ENCODE data around the gene SP8.

SP8 gene

DNA sequence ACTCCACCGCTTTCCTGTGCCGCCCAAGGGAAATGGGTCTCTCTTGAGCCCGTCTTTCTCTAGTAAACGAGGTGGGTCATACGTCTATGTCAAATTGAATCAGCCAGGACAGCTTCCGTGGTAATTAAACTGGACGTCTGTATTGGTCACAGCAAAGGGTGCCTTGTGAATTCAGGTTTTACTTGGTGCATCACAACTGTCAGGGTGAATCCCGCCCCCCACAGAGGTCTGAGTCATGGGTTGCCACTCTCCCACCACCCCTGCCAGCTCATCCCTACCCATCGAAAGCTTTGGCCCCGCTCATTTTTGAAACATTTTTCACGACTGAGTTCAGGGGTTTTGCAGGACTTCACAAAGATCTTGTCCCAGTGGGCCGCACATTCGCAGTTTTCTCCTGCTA lies 8.0 kb upstream of the SP8 start:
- DNase-seq (ENCODE audit: low read depth) = no peak

DNA sequence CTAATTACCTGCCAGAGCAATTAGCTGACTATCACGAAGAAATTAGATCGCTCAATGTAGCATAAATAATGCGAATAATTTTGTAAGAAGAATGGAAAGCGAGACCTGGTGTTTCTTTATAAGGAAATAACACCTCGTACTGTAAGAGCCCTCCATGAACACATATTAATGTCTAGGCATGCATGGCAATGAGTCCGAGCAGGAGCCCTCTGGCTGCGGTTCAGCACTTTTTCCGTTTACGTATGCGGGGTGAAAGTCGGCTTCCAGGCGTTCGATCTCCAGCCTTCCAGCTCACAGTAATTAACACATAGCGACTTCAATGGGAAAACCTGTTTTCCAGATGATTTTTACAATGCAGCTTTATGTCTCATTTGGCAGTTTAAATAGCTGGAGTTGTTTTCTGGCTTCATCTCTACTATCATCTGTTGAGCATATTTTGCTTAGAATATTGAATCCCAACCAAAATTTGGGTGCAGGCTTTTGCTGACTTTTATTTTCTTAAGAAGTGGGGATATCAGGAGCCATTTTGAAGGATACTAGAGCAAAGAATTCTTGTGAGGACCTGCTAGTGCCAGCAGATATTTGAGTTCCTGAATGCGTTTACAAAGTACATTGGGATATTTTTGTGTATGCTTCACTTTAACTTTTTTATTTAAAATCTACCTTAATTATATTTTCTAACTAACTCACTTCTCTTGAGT lies 7.2 kb upstream of the SP8 start:
- DNase-seq (ENCODE audit: low read depth) = no peak

DNA sequence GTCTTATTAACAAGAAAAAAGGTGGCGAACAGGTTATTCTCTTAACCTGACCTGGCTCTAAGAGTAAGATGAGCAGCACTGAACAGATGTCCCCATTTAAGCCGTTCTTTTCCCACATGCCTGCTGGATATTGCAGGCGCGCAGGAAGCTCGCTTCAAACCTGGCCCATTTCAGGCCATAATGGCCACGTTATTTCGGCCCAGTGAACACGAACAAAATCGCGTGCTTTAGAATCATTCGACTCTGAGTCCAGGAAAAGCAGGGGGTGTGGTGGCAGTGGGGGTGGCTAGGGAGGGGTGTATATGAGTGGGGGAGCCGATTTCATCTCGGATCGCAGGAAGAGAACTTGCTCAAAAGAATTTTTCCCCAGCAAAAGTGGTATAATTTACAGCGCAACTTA lies 6.6 kb upstream of the SP8 start:
- DNase-seq (ENCODE audit: low read depth) = no peak

DNA sequence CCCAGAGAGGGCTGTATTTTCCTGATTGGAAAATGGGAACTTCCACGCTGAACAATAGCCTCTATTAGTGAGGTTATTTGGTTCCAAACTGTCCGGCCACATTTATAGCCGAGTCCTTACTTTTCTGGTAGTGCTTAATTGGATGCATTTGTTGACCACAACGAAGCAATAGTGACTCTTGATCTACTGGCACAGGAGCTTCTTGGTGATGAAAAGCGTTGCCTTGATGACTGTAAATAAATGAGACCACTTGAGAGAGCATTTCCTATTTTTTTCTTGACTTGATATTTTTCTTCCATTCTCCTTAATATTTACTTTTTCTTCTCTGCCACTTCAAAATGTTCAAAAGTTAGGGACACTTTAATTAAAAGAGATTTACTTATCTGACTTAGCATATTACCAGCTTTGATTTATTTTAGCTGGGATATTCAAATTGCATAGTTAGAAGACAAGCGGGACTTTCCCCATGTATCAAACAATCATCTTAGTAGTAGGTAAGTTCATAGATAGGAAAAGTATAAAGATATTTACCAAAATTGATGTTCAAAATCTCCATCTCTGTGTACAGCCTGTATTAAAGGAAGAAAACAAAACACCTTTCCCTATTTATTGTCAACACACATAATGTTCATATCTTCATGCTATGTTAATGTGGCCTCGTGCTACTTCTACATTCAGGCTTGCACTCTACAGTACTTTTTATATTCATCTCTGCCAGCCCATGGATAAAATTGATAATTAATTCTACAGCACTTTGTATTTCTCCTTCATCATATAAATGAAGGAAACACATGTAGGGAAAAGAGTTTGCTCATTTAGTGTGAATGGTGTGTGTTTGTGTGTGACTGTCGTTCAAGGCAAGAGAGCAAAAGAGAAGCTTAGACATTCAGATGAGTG lies 5.1 kb upstream of the SP8 start:
- DNase-seq (ENCODE audit: low read depth) = no peak

DNA sequence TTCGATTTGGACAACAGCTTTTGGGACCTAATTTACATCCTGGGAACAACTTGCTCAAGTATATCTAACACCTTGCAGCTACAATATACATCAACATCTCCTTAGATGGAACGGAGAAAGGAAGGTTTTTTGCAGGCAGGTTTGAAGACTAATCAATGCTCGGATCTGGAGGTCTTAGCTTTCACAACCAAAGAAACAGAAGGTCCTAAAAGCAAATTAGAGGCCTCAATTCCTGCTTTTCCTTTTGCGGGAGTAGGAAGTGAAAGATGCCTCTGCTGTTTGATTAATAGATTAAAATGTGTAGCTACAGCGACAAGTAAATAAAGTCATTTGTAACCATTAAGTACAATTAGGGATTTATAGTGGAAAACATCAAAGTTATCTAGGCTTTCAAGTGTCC lies 3.7 kb upstream of the SP8 start:
- DNase-seq (ENCODE audit: low read depth) = no peak

DNA sequence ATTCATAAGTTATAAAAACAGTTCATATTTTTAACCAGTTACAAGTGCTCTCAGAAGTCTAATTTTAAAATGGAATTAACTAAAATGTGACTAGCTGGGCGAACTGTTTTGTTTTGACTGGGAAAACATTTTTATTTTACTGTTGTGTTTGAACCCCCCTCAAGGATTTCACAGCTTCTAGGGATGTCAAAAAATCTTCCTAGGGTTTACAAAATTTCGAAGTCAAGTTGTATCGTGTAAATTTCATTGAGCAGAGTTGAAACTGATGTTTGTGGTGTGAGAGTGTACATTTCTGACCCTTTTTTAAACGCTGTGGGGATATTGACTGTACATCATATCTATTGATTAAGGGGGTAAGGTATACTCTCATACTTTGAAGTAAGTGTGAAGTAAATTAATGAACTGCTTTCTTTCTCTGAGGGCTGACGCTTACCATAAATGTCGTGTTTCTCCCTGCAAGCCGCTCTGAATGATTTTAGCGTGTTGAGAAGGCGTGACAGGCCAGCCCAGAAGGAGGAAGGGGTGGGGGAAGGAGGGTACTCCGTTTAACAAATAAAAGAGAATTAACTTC lies 1.8 kb upstream of the SP8 start:
- DNase-seq (ENCODE audit: low read depth) = no peak

DNA sequence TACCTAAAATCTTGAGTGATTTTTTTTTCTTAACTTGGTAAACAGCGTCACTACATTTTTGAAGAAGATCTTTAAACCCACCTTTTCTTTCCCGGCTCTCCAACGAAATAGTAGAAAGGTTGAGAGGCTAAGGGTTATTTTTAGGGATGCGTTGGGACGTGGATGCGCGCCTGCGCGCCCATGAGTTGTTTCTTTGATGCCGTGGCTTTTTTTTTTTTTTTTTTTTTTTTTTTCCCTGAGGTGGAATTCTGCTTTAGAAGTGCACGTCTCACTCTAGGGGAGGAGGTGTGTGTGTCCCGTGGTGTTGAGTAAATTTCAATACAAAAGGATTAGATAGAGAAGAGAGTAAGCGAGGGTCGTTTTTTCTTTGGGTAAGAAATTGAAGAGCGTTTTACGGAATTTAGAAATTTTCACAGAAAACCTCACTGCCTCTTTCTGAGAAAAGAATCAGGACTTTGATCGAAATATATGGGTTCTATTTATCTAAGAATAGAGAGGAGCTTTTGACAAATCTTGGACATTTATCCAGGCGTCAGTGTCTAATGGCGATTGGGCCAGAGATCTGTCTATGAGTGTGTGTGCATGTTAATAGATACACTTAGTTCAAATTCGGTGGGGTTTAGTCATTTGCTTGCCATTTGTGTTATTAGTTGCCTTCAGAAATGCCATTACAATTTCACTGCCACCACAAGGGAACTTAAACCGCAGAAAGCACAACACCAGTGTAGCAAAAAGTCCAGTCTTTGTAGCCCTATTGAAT lies 1.2 kb upstream of the SP8 start:
- no peak for DNase-seq (ENCODE audit: low read depth)

DNA sequence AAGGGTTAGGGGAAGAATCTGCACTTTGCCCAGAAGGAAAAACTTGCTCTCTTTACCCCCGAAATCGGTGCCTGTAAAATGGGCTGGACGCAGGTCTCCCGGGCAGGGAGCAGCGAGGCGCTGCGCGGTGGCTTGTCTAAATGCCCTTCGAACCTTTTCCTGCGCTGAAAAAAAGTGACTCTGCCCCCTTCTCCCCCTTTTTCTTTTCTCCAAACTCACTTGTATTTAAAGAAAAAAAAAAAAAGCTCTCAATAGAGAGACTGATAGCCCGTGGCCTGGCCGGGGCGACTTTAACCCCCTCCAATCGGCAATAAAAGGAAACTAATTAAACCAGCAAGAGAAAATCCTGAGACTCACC lies 286 bp downstream of the SP8 start:
- DNase-seq (ENCODE audit: low read depth) = no peak

DNA sequence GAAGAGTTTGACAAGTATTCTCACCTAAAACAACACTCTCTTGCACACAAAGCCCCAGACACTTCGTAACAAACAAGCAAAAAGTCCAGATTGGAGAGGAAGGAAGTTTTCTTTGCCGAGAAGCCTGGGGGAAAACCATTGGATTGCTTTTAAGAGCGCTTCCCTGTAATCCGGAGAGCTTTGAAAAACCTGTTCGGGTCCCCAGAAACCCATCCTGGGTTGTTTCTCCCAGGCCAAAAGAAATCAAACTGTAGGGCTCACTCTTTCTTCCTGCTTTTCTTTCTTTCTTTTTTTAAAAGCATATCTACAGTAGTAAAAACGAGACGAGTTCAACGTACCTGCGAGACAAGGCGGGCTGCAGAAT lies 655 bp downstream of the SP8 start:
- no peak for DNase-seq (ENCODE audit: low read depth)

DNA sequence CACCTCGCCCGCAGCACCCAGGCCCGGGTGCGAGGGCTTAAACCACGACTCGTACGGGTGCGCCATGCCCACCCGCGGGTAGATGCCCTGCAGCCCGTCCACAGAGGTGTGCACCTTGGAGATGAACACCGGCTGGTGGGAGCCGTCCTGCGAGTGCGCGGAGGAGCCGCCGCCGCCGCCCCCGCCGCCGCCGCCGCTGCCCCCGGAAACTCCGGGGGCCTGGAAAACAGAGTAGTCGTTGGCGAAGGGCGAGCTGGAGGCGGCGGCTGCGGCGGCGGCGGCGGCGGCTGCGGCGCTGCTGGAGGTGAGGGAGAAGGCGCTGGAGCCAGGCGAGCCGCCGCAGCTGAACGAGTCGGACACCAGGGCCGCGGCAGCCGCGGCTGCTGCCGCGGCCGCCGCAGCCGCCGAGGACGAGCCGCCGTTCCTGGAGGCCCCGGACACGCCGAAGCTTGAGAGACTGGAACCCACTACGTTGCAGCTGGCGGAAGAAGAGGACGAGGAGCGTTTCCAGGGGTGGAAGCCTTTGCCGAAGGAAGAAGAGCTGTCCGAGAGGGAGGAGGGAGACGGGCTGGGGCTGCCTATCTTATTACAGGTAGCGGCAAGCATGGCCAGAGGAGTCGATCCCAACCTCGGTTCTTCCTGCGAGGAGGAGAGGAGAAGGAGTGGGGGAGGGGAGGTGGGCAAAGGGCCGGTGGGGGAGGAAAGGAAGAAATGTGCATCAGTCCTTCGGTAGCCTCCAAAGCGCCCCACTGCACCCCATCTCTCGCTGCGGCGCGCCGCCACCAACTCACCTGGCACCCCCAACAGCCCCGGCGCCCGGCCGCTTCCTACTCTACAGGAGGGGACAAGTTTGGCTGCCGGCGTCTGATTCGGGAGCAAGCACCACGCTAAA lies 1.3 kb downstream of the SP8 start:
- DNase-seq (ENCODE audit: low read depth) = no peak

DNA sequence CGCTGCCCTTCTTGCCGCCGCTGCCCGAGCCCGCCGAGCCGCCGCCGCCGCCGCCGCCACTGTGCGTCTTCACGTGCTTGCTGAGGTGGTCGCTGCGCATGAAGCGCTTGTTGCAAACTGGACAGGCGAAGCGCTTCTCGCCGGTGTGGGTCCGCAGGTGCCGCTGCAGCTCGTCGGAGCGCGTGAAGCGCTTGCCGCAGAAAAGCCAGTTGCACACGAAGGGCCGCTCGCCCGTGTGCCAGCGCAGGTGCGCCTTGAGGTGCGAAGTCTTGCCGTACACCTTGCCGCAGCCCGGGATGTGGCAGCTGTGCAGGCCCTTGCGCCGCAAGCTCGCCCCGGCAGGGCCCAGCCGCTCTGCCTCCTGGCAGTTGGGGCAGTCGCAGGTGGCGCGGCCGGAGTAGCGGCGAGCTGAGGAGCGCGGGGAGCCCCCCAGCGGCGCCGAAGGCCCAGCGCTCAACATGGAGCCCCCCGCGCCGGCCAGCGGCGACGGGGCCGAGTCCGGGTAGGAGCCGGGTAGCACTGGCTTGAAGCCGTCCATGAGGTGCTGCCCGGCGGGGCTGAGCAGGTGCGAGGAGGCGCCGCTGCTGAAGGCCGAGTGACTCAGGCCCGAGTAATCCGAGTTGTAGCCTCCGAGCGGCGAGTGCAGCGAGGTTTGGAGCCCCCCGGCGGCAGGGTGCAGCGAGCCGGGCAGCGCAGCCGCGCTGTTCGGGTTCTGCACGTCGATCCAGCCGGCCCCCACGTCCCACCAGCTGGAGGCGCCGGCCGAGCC lies 2.1 kb downstream of the SP8 start:
- DNase-seq (ENCODE audit: low read depth) = no peak

DNA sequence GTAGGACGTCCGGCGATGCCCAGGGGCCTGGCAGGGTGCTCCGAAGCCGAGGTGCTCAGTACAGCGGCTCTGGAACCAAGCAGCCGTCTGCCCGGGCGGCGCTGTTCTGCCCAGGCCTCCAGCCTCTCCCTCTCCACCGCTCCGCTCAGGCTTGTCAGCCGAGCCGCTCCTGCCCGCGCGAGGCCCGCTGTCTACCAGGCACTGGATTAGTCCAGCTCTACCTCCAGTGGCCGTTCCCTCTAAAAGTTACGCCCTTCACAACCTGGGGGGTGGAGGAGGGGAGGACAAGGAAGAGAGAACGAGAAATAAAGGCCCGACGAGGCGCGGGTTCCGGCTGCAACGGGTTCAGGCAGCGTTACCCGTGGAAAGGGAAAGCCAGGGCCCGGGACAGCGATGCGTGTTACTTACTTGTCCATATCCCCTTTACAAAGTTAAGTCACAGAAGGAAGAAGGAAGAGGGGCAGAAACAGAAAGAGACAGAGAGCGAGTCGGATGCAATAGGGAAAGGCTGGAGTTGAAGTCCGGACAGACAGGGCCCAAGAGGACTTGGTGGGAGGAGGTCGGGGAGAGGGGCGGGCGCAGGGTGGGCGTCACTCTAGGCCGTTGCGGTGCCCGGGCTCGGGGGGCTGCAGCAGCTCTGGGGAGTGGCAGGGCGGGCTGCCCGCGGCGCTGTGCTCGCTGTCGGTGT lies 2.8 kb downstream of the SP8 start:
- DNase-seq (ENCODE audit: low read depth) = no peak

DNA sequence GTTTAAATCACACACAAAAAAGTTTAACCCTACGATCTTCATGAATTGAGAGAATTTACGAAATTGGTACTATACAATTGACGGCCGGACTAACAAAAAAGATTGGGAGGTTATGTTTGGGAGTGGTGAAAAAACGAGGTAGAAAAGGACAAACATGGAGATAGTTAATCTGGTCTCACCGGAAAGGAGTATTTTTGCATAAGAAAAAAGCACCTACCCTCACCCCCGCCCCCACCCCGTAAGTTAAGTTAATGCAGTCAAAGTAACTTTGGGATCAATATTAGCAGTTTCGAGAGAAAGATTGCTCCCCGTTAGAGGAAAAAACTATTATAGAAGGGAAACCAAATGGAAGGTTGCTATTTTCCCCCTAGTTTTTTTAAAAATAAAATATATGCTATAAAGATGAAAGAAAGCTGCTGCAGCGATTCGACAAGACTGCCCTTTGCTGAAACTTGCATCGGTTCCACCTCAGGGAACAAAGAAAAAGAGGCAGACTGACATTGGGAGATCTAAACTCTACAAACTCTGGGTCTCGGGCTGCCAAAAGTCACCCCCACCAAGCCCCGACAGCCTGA lies 3.5 kb downstream of the SP8 start:
- DNase-seq (ENCODE audit: low read depth) = no peak

DNA sequence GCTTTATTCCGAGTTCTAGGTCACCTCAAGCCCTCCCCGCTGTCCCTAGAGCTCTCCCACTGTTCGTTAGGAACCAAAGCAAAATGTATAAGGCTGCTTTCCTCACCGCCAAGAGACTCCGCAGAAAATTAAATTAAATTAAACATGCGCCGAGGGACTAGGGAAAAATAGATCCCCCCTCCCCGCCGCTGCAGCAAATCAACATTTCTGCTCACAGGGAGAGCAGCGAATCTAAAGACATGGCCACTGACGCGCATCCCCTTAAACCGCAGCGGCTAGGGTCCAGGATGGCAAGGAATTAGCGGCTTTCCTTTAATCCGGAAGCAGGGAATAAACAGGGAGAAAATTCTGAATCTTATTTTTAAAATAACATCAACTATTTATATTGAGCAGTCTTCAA lies 7.6 kb downstream of the SP8 start:
- no peak for DNase-seq (ENCODE audit: low read depth)

DNA sequence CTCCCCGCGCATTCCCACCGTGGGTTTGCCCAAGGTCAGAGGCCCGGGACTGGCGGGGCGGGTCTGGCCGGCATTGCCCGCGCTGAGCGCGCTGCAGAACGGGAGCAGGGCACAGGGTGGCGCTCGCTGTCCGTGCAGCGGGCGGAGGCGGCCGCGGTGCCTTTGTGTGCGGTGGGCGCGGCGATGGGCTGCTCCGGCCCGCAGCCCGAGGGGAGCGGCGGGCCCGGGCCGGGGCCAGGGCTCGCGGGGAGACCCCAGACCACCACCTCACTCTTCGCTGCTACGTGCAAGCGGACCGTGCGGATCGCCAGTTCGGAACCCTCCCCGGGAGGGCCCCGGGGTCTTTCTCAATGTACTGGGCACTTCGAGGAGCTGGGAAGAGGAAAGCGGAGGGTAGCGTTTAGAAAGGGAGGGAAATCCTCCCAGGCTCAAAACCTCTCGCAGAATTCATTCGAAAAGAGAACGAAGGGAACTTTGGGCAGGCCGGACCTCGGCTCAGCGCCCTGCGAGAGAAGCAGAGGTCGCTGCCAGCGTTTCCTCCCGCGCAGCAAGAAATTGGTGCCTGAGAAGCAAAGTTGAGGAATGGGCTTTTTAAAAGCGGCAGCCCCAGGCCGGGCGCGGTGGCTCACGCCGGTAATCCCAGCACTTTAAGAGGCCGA lies 8.5 kb downstream of the SP8 start:
- DNase-seq (ENCODE audit: low read depth) = no peak

DNA sequence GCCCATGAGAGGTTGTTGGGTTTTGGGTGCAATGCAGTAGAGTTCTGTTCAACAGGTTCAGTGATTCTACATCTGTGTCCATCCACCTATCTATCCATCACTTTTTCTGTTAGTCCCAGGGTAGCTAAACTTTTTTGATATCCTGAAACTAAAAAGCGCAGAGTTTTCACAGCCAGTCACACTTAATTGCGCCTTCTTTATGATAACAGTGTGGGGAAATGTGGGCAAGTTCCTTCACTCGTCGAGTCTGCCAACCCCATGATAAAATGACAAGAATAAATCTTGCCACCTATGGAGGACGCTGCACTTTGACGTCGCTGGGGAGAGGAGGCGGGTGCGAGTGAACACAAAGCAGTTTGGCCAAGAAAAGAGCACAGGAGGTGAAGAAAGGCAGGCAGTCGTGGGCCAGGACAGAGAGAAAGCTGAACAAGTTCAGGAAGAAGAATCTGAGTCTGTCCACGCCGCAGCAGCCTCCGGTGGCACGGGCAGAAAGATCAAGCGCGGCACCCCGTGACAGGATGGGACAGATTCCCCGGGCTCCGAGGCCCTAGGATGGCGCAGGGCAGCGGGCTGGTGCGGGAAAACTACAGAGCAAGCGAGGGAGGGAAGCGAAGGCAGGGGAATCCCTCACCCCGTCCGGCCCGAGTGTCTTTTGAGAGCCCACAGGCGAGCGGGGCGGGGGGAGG lies 9.2 kb downstream of the SP8 start:
- no peak for DNase-seq (ENCODE audit: low read depth)

DNA sequence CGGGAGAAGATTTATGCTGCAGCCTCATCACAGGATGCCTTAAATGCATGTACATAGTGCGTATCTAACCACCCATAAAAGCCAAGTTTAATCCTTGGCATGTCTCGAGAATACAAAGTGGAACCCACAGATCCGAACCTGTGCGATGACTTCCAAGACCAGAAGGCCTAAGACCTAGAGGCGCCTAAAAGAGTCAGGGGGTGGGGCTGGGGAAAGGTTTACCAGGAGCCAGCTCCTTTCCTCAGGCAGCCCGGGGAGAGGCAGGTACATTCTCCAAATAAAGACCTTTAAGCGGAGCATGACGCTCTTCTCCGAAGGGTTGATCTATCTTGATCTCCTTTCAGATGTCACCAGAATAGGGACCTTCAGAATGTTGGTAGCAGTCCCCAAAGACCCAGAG lies 9.7 kb downstream of the SP8 start:
- no peak for DNase-seq (ENCODE audit: low read depth)

DNA sequence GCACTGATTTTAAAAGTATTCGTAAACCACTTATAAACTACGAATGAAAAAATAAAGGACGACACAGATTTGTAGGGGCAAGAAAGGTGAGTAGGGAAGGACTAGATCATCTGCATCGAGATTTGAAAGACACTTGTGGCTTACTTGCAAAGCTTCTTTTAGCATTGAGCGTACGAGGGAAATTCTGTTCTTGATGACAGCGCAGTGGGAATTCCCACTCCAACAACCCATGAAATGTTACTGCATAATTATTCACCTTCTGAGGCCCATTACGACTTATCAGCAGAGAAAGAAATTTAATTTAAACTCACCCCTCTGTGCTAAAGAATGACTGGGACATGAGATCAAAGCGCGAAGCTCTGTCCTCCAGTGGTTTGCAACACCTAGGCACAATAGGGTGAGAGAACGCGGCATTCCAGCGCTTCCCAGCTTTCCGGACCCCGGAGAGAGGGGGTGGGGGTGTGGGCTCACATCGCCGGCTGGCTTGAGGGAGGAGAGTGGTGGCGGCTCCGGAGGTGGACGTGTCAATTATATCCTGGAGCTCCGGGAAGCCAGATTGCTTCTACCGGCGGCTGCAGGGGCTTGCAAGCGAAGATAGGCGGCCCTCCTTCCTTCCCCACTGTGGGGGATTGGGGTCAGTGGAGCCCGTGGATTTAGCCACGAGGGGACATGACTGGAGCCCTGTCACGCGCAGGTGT lies 10.3 kb downstream of the SP8 start:
- DNase-seq (ENCODE audit: low read depth) = no peak

Measured in stimulated activated CD8-positive, alpha-beta memory T cell treated with anti-CD3 and anti-CD28 coated beads, Interleukin-15, amount 100 ng/mL, for 24 hours (primary cell).